PC-9 (cell line): Measurements from ENCODE around the gene SSNA1. TPM values are rescaled to one million over a fixed set of nuclear protein-coding genes. Genes with fewer than 3 reads are reported as not detected.

ENCODE experiments used
- BruUV-seq: library from RNA; stranded (reverse); fragments of 400-500 nt; replicated peaks from 2 replicates; lab custom pipeline; 2021; lab: Mats Ljungman, UMichigan
- CTCF ChIA-PET: fragments of 300-600 bp; sonication (Branson Sonifier 250); formaldehyde crosslinking; loops from one replicate; lab custom pipeline; 2022; ENCODE audit warnings: antibody characterized with exemption; lab: Charles Lee
- POLR2A ChIA-PET: fragments of 300-600 bp; sonication (Branson Sonifier 250); formaldehyde crosslinking; loops from one replicate; lab custom pipeline; 2022; ENCODE audit warnings: antibody characterized with exemption; ENCODE audit not compliant: unreplicated experiment; lab: Charles Lee
- DNase-seq, 2 experiments: peaks; one replicate each; pipeline versions ENCODE4 v3.0.0 to v3.0.0-alpha.2; 2015 to 2022; ENCODE audit warnings: mixed read lengths in 1 of 2
- H2AFZ ChIP-seq: fragments of 200-600 bp; sonication (generic); 2 replicates; pipeline ENCODE4 v1.8.1; 2017; ENCODE audit warnings: antibody characterized with exemption
- H3F3A ChIP-seq: fragments of 200-600 bp; sonication (generic); 2 replicates; pipeline ENCODE4 v1.8.1; 2017; ENCODE audit warnings: antibody characterized with exemption, mild to moderate bottlenecking, low read depth; ENCODE audit not compliant: insufficient read depth
- H3K27ac ChIP-seq: fragments of 200-600 bp; sonication (generic); 2 replicates; pipeline ENCODE4 v1.6.1; 2016; ENCODE audit warnings: mixed run types
- H3K27me3 ChIP-seq: fragments of 200-600 bp; sonication (generic); 2 replicates; pipeline ENCODE4 v1.6.1; 2016; ENCODE audit warnings: low read depth, mixed run types; ENCODE audit not compliant: insufficient read depth
- H3K36me3 ChIP-seq: fragments of 200-600 bp; sonication (generic); 2 replicates; pipeline ENCODE4 v1.6.1; 2016; ENCODE audit warnings: low read depth, mixed run types
- H3K4me1 ChIP-seq: fragments of 200-600 bp; sonication (generic); replicated peaks from 2 replicates; pipeline ENCODE4 v1.6.1; 2016; ENCODE audit warnings: mixed run types; ENCODE audit not compliant: insufficient read depth
- H3K4me2 ChIP-seq: fragments of 200-600 bp; sonication (generic); 2 replicates; pipeline ENCODE4 v1.6.1; 2017; ENCODE audit warnings: mixed run types
- H3K4me3 ChIP-seq: fragments of 200-600 bp; sonication (generic); 2 replicates; pipeline ENCODE4 v1.6.1; 2016; ENCODE audit warnings: mixed run types
- H3K79me2 ChIP-seq: fragments of 200-600 bp; sonication (generic); 2 replicates; pipeline ENCODE4 v1.6.1; 2017; ENCODE audit warnings: low read depth, mixed run types
- H3K9me2 ChIP-seq: fragments of 200-600 bp; sonication (generic); 2 replicates; pipeline ENCODE4 v1.8.1; 2017; ENCODE audit warnings: mild to moderate bottlenecking; ENCODE audit not compliant: insufficient read depth
- H3K9me3 ChIP-seq: fragments of 200-600 bp; sonication (generic); 2 replicates; pipeline ENCODE4 v1.8.1; 2016; ENCODE audit warnings: low read depth; ENCODE audit not compliant: insufficient read depth
- H4K20me1 ChIP-seq: fragments of 200-600 bp; sonication (generic); 2 replicates; pipeline ENCODE4 v1.8.1; 2017; ENCODE audit not compliant: insufficient read depth
- EZH2 ChIP-seq: fragments of 200-600 bp; sonication (generic); IDR thresholded peaks from 2 replicates; pipeline ENCODE4 v1.8.0; 2017; ENCODE audit warnings: antibody characterized with exemption, low read depth
- intact Hi-C: fragments of 100-400 bp; cut with micrococcal nuclease; formaldehyde crosslinking; loops from one replicate; pipeline ENCODE4 v1.10.0; 2022; ENCODE audit not compliant: unreplicated experiment
- total RNA-seq: library from RNA; stranded (reverse); gene quantifications from 2 replicates; pipeline ENCODE4 v1.2.3, GENCODE V29; 2021
- TF ChIP-seq, protein P1 (sequence below): fragments of 200-600 bp; sonication (generic); conservative IDR thresholded peaks from 2 replicates; pipeline ENCODE4 v1.6.1; 2017; ENCODE audit warnings: mixed run types, antibody characterized with exemption, mild to moderate bottlenecking, moderate library complexity

SSNA1 gene
- total RNA-seq, 1 experiment from 2014 or later = 98.7 TPM

DNA sequence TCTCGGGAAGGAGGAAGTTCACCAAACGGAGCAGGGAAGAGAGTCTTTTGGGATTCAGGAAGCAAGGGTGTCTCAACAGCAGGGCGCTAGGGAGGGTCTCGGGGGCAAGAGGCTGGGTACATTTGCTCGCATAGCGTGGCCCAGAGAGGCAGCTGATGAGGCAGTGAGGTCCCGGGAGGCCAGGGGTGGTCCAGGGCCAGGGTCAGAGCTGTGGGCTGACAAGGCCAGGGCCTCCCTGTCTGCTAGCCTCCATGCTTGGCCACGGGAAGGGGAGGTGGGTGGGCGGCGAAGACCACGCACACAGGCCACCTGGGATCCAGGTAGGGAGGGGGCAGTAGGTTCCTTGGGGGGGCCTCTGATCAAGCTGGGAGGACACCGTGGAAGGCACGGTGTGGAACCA lies 23.1 kb downstream of the SSNA1 start:
- CTCF ChIA-PET = no interaction called here
- Histone ChIP-seq H3K4me3 (no peak overlapping the region), H3K9me2 (no peaks in the 10 kb centered on the region), H2AFZ (no peak overlapping the region), H3K27me3 (no peaks in the 10 kb centered on the region), H4K20me1 (no peaks in the 10 kb centered on the region), H3K4me1 (peaks cover 3% of the 10 kb centered on the region), H3F3A (peaks cover 3% of the 10 kb centered on the region; the same call in 1 of the 2 replicates), H3K9me3 (no peaks in the 10 kb centered on the region), H3K4me2 (no peak overlapping the region), H3K27ac (no peak overlapping the region), H3K79me2 (peaks cover 15% of the 10 kb centered on the region), H3K36me3 (no peaks in the 10 kb centered on the region)
- no peak for DNase-seq
- BruUV-seq = no TSS peak
- TF ChIP-seq EZH2 = no peak
- TF ChIP-seq, protein P1, sequence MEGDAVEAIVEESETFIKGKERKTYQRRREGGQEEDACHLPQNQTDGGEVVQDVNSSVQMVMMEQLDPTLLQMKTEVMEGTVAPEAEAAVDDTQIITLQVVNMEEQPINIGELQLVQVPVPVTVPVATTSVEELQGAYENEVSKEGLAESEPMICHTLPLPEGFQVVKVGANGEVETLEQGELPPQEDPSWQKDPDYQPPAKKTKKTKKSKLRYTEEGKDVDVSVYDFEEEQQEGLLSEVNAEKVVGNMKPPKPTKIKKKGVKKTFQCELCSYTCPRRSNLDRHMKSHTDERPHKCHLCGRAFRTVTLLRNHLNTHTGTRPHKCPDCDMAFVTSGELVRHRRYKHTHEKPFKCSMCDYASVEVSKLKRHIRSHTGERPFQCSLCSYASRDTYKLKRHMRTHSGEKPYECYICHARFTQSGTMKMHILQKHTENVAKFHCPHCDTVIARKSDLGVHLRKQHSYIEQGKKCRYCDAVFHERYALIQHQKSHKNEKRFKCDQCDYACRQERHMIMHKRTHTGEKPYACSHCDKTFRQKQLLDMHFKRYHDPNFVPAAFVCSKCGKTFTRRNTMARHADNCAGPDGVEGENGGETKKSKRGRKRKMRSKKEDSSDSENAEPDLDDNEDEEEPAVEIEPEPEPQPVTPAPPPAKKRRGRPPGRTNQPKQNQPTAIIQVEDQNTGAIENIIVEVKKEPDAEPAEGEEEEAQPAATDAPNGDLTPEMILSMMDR = no peak
- intact Hi-C loops = no loop called here
- POLR2A ChIA-PET = no interaction called here

DNA sequence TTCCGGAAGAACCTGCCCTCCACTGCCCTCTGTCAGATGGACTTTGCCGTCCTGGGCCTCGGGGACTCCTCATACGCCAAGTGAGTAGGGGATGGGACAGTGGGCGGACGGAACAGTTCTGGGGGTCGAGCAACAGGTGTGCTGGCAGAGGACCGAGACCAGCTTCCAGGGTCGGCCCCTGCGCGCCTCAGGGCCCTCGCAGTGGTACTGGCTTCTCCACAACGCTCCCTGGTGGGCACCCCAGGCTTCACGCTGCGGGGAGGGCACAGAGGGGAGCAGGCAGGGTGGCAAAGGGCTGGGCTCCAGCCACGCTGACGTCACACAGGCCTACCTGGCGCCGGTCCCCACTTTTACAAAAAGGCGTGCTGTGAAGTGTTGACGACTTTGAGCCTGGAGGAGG lies 24.0 kb downstream of the SSNA1 start:
- H3K27ac ChIP-seq = no peak overlapping the region
- no peaks in the 10 kb centered on the region for H3K9me2 ChIP-seq
- H3K27me3 ChIP-seq = no peaks in the 10 kb centered on the region
- H3K4me1 ChIP-seq = peaks cover 9% of the 10 kb centered on the region
- ChIA-PET POLR2A (no interaction called here), CTCF (no interaction called here)
- H4K20me1 ChIP-seq = no peaks in the 10 kb centered on the region
- H3K79me2 ChIP-seq = peaks cover 5% of the 10 kb centered on the region; the same call in 1 of the 2 replicates
- no peak for TF ChIP-seq EZH2
- TF ChIP-seq, protein P1 = no peak
- intact Hi-C loops = no loop called here
- no peak overlapping the region for H2AFZ ChIP-seq
- H3K4me2 ChIP-seq = no peak overlapping the region
- H3F3A ChIP-seq = peaks cover 8% of the 10 kb centered on the region; the same call in 1 of the 2 replicates
- no peaks in the 10 kb centered on the region for H3K9me3 ChIP-seq
- no TSS peak for BruUV-seq
- no peak overlapping the region for H3K4me3 ChIP-seq
- H3K36me3 ChIP-seq = no peaks in the 10 kb centered on the region
- DNase-seq = no peak

DNA sequence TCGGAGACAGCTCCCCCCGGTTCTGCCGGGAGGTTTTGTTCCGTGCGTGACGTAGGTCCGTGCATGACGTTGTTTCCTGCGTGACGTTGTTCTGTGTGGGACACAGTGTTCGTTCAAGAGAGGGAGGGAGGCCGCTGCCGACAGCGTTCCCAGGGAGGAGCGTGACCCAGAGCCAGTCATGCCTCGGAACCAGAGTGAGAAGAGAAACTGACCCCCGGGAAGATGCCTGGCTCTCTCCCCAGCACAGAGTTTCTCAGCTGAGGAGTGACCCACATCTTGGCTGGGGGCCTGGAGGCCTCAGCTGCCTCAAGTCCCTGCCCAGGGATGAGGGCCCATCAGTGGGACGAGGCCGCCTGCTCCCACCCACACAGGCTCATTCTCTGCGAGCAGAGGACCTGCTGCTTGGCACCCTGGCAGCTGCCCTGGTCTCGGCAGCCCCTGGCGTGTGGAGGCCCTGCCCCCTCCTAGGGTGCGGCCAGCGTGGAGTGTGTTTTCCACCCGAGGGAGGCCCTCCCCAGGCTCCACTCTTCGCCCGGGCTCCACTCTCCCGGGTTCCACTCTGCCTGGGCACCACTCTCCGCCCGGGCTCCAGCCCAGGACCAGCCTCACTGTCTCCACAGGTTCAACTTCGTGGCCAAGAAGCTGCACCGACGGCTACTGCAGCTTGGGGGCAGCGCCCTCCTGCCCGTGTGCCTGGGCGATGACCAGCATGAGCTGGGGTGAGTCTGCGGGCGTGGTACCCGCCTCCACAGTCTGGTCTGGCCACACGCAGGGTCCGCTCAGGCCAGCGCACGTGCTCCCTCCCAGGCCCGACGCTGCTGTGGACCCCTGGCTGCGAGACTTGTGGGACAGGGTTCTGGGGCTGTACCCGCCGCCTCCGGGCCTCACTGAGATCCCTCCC lies 24.9 kb downstream of the SSNA1 start:
- POLR2A ChIA-PET = interaction anchor here (0.7 kb wide), 1 partner anchor 24 kb away, joined by 3 read pairs; no protein-coding TSS in a partner anchor
- CTCF ChIA-PET = interaction anchor here (0.6 to 0.7 kb wide), 2 partner anchors 89 to 143 kb away, joined by 3 to 4 read pairs; no protein-coding TSS in a partner anchor
- DNase-seq = no peak
- no TSS peak for BruUV-seq
- Histone ChIP-seq H3K4me1 (peaks cover 17% of the 10 kb centered on the region), H3F3A (peaks cover 10% of the 10 kb centered on the region; the same call in 1 of the 2 replicates), H3K79me2 (no peaks in the 10 kb centered on the region), H3K27ac (no peak overlapping the region), H3K27me3 (no peaks in the 10 kb centered on the region), H4K20me1 (no peaks in the 10 kb centered on the region; the same call in 1 of the 2 replicates), H3K36me3 (no peaks in the 10 kb centered on the region), H3K4me2 (no peak overlapping the region), H3K9me3 (no peaks in the 10 kb centered on the region), H3K4me3 (no peak overlapping the region), H2AFZ (no peak overlapping the region), H3K9me2 (no peaks in the 10 kb centered on the region)
- no peak for TF ChIP-seq EZH2
- TF ChIP-seq, protein P1 = peak; percentile 51
- intact Hi-C loops = no loop called here
